RPMI8226 (cell line): ENCODE data around the gene LRP6.
"Not testable (repeated sequence)": the region's sequence is repeated elsewhere in the genome, so short reads cannot be mapped to it uniquely, and the experiment has no call there.

Experiments used
- DNase-seq: peaks from one replicate; pipeline ENCODE4 v3.0.0-alpha.2; 2015

LRP6 gene

GRCh38 chr12:12178559-12178958 is 88.3 kb downstream of the LRP6 start:
- DNase-seq, result no peak

GRCh38 chr12:12176402-12176801 is 90.4 kb downstream of the LRP6 start:
- DNase-seq, result peak; percentile 71

- peak; percentile 88 for DNase-seq
These were observed 94.8 kb downstream of the LRP6 start for GRCh38 chr12:12171991-12172511.

- DNase-seq, result no peak
These were observed 99.0 kb downstream of the LRP6 start for GRCh38 chr12:12167847-12168246.

GRCh38 chr12:12166751-12167150 is 100.1 kb downstream of the LRP6 start:
- DNase-seq, result no peak

- no peak for DNase-seq
These were observed 106.9 kb downstream of the LRP6 start for GRCh38 chr12:12159988-12160387.

GRCh38 chr12:12158858-12159257 is 108.0 kb downstream of the LRP6 start:
- no peak for DNase-seq

GRCh38 chr12:12157424-12157823 is 109.4 kb downstream of the LRP6 start:
- no peak for DNase-seq

- no peak for DNase-seq
These were observed 110.0 kb downstream of the LRP6 start for GRCh38 chr12:12156828-12157227.

GRCh38 chr12:12156116-12156515 is 110.7 kb downstream of the LRP6 start:
- no peak for DNase-seq

GRCh38 chr12:12153596-12153995 is 113.2 kb downstream of the LRP6 start:
- DNase-seq, result no peak

GRCh38 chr12:12147111-12147510 is 119.7 kb downstream of the LRP6 start:
- DNase-seq, result no peak

GRCh38 chr12:12144531-12144930 is 122.3 kb downstream of the LRP6 start:
- not testable (repeated sequence) for DNase-seq

- no peak for DNase-seq
These were observed 125.8 kb downstream of the LRP6 start for GRCh38 chr12:12141000-12141399.

GRCh38 chr12:12138203-12139154 is 128.4 kb downstream of the LRP6 start:
- DNase-seq, result no peak

- no peak for DNase-seq
These were observed 133.1 kb downstream of the LRP6 start for GRCh38 chr12:12133785-12134184.

GRCh38 chr12:12133259-12133658 is 133.6 kb downstream of the LRP6 start:
- DNase-seq, result no peak

- no peak for DNase-seq
These were observed 138.2 kb downstream of the LRP6 start for GRCh38 chr12:12128670-12129069.

GRCh38 chr12:12127304-12127703 is 139.5 kb downstream of the LRP6 start:
- no peak for DNase-seq

GRCh38 chr12:12126551-12126950 is 140.3 kb downstream of the LRP6 start:
- DNase-seq, result no peak

- DNase-seq, result no peak
These were observed 143.7 kb downstream of the LRP6 start for GRCh38 chr12:12123036-12123604.

GRCh38 chr12:12121061-12121460 is 145.8 kb downstream of the LRP6 start:
- no peak for DNase-seq

GRCh38 chr12:12116677-12117076 is 150.2 kb downstream of the LRP6 start:
- DNase-seq, result no peak

GRCh38 chr12:12115514-12115913 is 151.3 kb downstream of the LRP6 start:
- DNase-seq, result no peak
